OCI-LY3 (cell line): Measurements from ENCODE around the gene ZNF423.

Experiments used
- H2AFZ ChIP-seq: fragments of 200-600, 300-600 bp; shearing (Covaris generic); 2 replicates; pipeline ENCODE4 v1.6.0; 2014; ENCODE audit warnings: antibody characterized with exemption, low read depth, low read length
- H3K27ac ChIP-seq: fragments of 200-600, 300-600 bp; sonication (generic); 2 replicates; pipeline ENCODE4 v1.5.1; 2014; ENCODE audit warnings: mild to moderate bottlenecking, low read length, moderate library complexity, mixed read lengths
- H3K27me3 ChIP-seq: fragments of 200-600, 300-600 bp; sonication (generic); 2 replicates; pipeline ENCODE4 v1.6.1; 2014; ENCODE audit warnings: low read depth, low read length, mixed read lengths
- H3K36me3 ChIP-seq: fragments of 200-600, 300-600 bp; sonication (generic); replicated peaks from 2 replicates; pipeline ENCODE3; 2014; ENCODE audit warnings: low read depth, low read length, mixed read lengths
- H3K4me1 ChIP-seq: fragments of 300-600, 200-600 bp; sonication (generic); 2 replicates; pipeline ENCODE4 v1.6.1; 2014; ENCODE audit warnings: low read length, mixed read lengths
- H3K4me2 ChIP-seq: fragments of 200-600, 300-600 bp; sonication (generic); 2 replicates; pipeline ENCODE4 v1.6.1; 2014; ENCODE audit warnings: low read length, mixed read lengths
- H3K4me3 ChIP-seq: fragments of 300-600, 200-600 bp; sonication (generic); 2 replicates; pipeline ENCODE4 v1.5.1; 2014; ENCODE audit warnings: antibody characterized with exemption, mild to moderate bottlenecking, low read length, moderate library complexity
- H3K79me2 ChIP-seq: fragments of 300-600, 200-600 bp; shearing (Covaris generic); 2 replicates; pipeline ENCODE4 v1.6.1; 2014; ENCODE audit warnings: mild to moderate bottlenecking, low read length, mixed read lengths
- H3K9ac ChIP-seq: fragments of 300-600, 200-600 bp; shearing (Covaris generic); 2 replicates; pipeline ENCODE4 v1.6.0; 2014; ENCODE audit warnings: mild to moderate bottlenecking, low read length, moderate library complexity
- H3K9me3 ChIP-seq: fragments of 200-600, 300-600 bp; shearing (Covaris generic); 2 replicates; pipeline ENCODE4 v1.6.1; 2014; ENCODE audit warnings: low read length, mixed read lengths; ENCODE audit not compliant: insufficient read depth
- H4K20me1 ChIP-seq: fragments of 200-600, 300-600 bp; sonication (generic); 2 replicates; pipeline ENCODE4 v1.6.1; 2016; ENCODE audit warnings: low read length, mixed read lengths; ENCODE audit not compliant: insufficient read depth
- CTCF ChIP-seq: fragments of 200-600, 300-600 bp; sonication (generic); IDR thresholded peaks from 2 replicates; pipeline ENCODE4 v1.5.1; 2014; ENCODE audit warnings: antibody characterized with exemption, low read length, low read depth
- EZH2phosphoT487 ChIP-seq: fragments of 200-600 bp; shearing (Covaris generic); IDR thresholded peaks from 2 replicates; pipeline ENCODE4 v1.6.1; 2018; ENCODE audit warnings: antibody characterized with exemption, mixed run types, low read depth

ZNF423 gene

GRCh38 chr16:49443576-49443975 is 412.3 kb downstream of the ZNF423 start:
- Histone ChIP-seq H3K79me2 (no peaks in the 10 kb centered on the region), H3K9me3 (no peaks in the 10 kb centered on the region), H3K27me3 (peaks cover 12% of the 10 kb centered on the region; the same call in 1 of the 2 replicates), H3K4me3 (no peak overlapping the region), H3K9ac (no peak overlapping the region), H3K27ac (no peak overlapping the region), H3K4me1 (no peaks in the 10 kb centered on the region), H3K4me2 (no peak overlapping the region), H4K20me1 (no peaks in the 10 kb centered on the region), H3K36me3 (no peaks in the 10 kb centered on the region), H2AFZ (no peak overlapping the region)
- TF ChIP-seq EZH2phosphoT487 (no peak), CTCF (no peak)

- Histone ChIP-seq H3K4me1 (no peaks in the 10 kb centered on the region), H3K79me2 (no peaks in the 10 kb centered on the region), H3K4me2 (no peak overlapping the region), H3K9ac (no peak overlapping the region), H2AFZ (no peak overlapping the region), H3K4me3 (no peak overlapping the region), H4K20me1 (no peaks in the 10 kb centered on the region), H3K27me3 (peaks cover 13% of the 10 kb centered on the region), H3K9me3 (no peaks in the 10 kb centered on the region), H3K27ac (no peak overlapping the region), H3K36me3 (no peaks in the 10 kb centered on the region)
- TF ChIP-seq CTCF (no peak), EZH2phosphoT487 (no peak)
Measured at GRCh38 chr16:49442805-49443204, 413.1 kb downstream of the ZNF423 start.

DNA sequence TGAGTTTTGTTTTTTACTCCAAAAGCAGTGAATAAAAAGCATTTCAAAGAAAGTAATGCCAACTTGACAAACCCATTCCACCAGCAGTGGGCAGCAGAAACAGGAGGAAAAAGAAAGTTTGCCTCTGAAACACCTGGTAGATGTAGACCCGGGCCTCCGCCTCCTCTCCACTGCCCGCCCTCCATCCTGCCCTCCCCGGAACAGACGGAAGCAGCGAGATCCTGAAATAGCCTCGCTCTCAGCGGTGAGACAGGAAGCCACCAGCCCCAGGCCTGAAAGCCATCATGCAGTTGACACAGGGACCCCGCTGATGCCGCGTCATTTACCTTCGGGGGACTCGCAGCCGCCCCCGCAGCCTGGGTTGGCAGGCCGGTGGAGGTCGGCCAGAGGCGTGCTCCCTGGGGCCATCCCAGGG is 414.5 kb downstream of the ZNF423 start:
- H3K4me1 ChIP-seq, result no peaks in the 10 kb centered on the region
- H3K27ac ChIP-seq, result no peak overlapping the region
- no peak overlapping the region for H3K9ac ChIP-seq
- no peak overlapping the region for H3K4me3 ChIP-seq
- TF ChIP-seq CTCF (no peak), EZH2phosphoT487 (no peak)
- H3K9me3 ChIP-seq, result no peaks in the 10 kb centered on the region
- H3K27me3 ChIP-seq, result peaks cover 25% of the 10 kb centered on the region
- H4K20me1 ChIP-seq, result no peaks in the 10 kb centered on the region
- no peak overlapping the region for H3K4me2 ChIP-seq
- no peak overlapping the region for H2AFZ ChIP-seq
- H3K79me2 ChIP-seq, result no peaks in the 10 kb centered on the region
- H3K36me3 ChIP-seq, result no peaks in the 10 kb centered on the region

- Histone ChIP-seq H2AFZ (no peak overlapping the region), H3K27me3 (peaks cover 35% of the 10 kb centered on the region), H3K27ac (no peak overlapping the region)
Measured at GRCh38 chr16:49440156-49441065, 415.5 kb downstream of the ZNF423 start.

More at GRCh38 chr16:49440156-49441065, 415.5 kb downstream of the ZNF423 start:
- Histone ChIP-seq H4K20me1 (no peaks in the 10 kb centered on the region), H3K4me2 (no peak overlapping the region), H3K79me2 (no peaks in the 10 kb centered on the region), H3K4me3 (no peak overlapping the region), H3K36me3 (no peaks in the 10 kb centered on the region), H3K4me1 (no peaks in the 10 kb centered on the region), H3K9me3 (no peaks in the 10 kb centered on the region), H3K9ac (no peak overlapping the region)
- TF ChIP-seq EZH2phosphoT487 (no peak), CTCF (no peak)
